PC-9 (cell line): ENCODE data around the gene IWS1. TPM values are rescaled to one million over a fixed set of nuclear protein-coding genes. Genes with fewer than 3 reads are reported as not detected.
A peak's percentile ranks its signal among the peaks of the same experiment; 100 is the strongest.

ENCODE experiments used
- Bru-seq: library from RNA; stranded (reverse); fragments of 400-500 nt; gene quantifications from one replicate; lab custom pipeline; 2021; lab: Mats Ljungman, UMichigan
- BruChase-seq, 2 experiments: library from RNA; stranded (reverse); fragments of 400-500 nt; gene quantifications; one replicate each; lab custom pipeline; 2021; lab: Mats Ljungman, UMichigan
- BruUV-seq: library from RNA; stranded (reverse); fragments of 400-500 nt; replicated peaks from 2 replicates; lab custom pipeline; 2021; lab: Mats Ljungman, UMichigan
- CTCF ChIA-PET: fragments of 300-600 bp; sonication (Branson Sonifier 250); formaldehyde crosslinking; loops from one replicate; lab custom pipeline; 2022; ENCODE audit warnings: antibody characterized with exemption; lab: Charles Lee
- POLR2A ChIA-PET: fragments of 300-600 bp; sonication (Branson Sonifier 250); formaldehyde crosslinking; loops from one replicate; lab custom pipeline; 2022; ENCODE audit warnings: antibody characterized with exemption; ENCODE audit not compliant: unreplicated experiment; lab: Charles Lee
- DNase-seq, 2 experiments: peaks; one replicate each; pipeline versions ENCODE4 v3.0.0 to v3.0.0-alpha.2; 2015 to 2022; ENCODE audit warnings: mixed read lengths in 1 of 2
- H2AFZ ChIP-seq: fragments of 200-600 bp; sonication (generic); 2 replicates; pipeline ENCODE4 v1.8.1; 2017; ENCODE audit warnings: antibody characterized with exemption
- H3F3A ChIP-seq: fragments of 200-600 bp; sonication (generic); 2 replicates; pipeline ENCODE4 v1.8.1; 2017; ENCODE audit warnings: antibody characterized with exemption, mild to moderate bottlenecking, low read depth; ENCODE audit not compliant: insufficient read depth
- H3K27ac ChIP-seq: fragments of 200-600 bp; sonication (generic); 2 replicates; pipeline ENCODE4 v1.6.1; 2016; ENCODE audit warnings: mixed run types
- H3K27me3 ChIP-seq: fragments of 200-600 bp; sonication (generic); 2 replicates; pipeline ENCODE4 v1.6.1; 2016; ENCODE audit warnings: low read depth, mixed run types; ENCODE audit not compliant: insufficient read depth
- H3K36me3 ChIP-seq: fragments of 200-600 bp; sonication (generic); 2 replicates; pipeline ENCODE4 v1.6.1; 2016; ENCODE audit warnings: low read depth, mixed run types
- H3K4me1 ChIP-seq: fragments of 200-600 bp; sonication (generic); replicated peaks from 2 replicates; pipeline ENCODE4 v1.6.1; 2016; ENCODE audit warnings: mixed run types; ENCODE audit not compliant: insufficient read depth
- H3K4me2 ChIP-seq: fragments of 200-600 bp; sonication (generic); 2 replicates; pipeline ENCODE4 v1.6.1; 2017; ENCODE audit warnings: mixed run types
- H3K4me3 ChIP-seq: fragments of 200-600 bp; sonication (generic); 2 replicates; pipeline ENCODE4 v1.6.1; 2016; ENCODE audit warnings: mixed run types
- H3K79me2 ChIP-seq: fragments of 200-600 bp; sonication (generic); 2 replicates; pipeline ENCODE4 v1.6.1; 2017; ENCODE audit warnings: low read depth, mixed run types
- H3K9me2 ChIP-seq: fragments of 200-600 bp; sonication (generic); 2 replicates; pipeline ENCODE4 v1.8.1; 2017; ENCODE audit warnings: mild to moderate bottlenecking; ENCODE audit not compliant: insufficient read depth
- H3K9me3 ChIP-seq: fragments of 200-600 bp; sonication (generic); 2 replicates; pipeline ENCODE4 v1.8.1; 2016; ENCODE audit warnings: low read depth; ENCODE audit not compliant: insufficient read depth
- H4K20me1 ChIP-seq: fragments of 200-600 bp; sonication (generic); 2 replicates; pipeline ENCODE4 v1.8.1; 2017; ENCODE audit not compliant: insufficient read depth
- CTCF ChIP-seq: fragments of 200-600 bp; sonication (generic); conservative IDR thresholded peaks from 2 replicates; pipeline ENCODE4 v1.6.1; 2017; ENCODE audit warnings: mixed run types, antibody characterized with exemption, mild to moderate bottlenecking, moderate library complexity
- EZH2 ChIP-seq: fragments of 200-600 bp; sonication (generic); IDR thresholded peaks from 2 replicates; pipeline ENCODE4 v1.8.0; 2017; ENCODE audit warnings: antibody characterized with exemption, low read depth
- intact Hi-C: fragments of 100-400 bp; cut with micrococcal nuclease; formaldehyde crosslinking; loops from one replicate; pipeline ENCODE4 v1.10.0; 2022; ENCODE audit not compliant: unreplicated experiment
- long read RNA-seq: library from polyadenylated mRNA; stranded (forward); transcript quantifications from one replicate; pipeline ENCODE4 v2.0.0, GENCODE V29; 2022
- total RNA-seq: library from RNA; stranded (reverse); gene quantifications from 2 replicates; pipeline ENCODE4 v1.2.3, GENCODE V29; 2021

The IWS1 gene
- 47.3 and 51.3 TPM in 2 replicates for total RNA-seq
- percentile 95 among the genes with signal in this experiment for Bru-seq, nascent RNA
- percentile 92 among the genes with signal in this experiment for BruChase-seq, experiment 1, labeled RNA remaining after a 2-hour chase
- BruChase-seq, experiment 2, labeled RNA remaining after a 6-hour chase = percentile 81 among the genes with signal in this experiment
- long read RNA-seq, transcript IWS1-201 (14 exons, 2,958 nt) = major isoform, 29 of 49 reads
- long read RNA-seq, partial matches to known transcripts = 9 of 49 reads
- long read RNA-seq, other reads (novel, unspliced or antisense) = 11 of 49 reads

GRCh38 chr2:127526132-127527000 lies at the start of gene IWS1:
TSS of gene IWS1 (minus strand) at chr2:127526489. CDS start at chr2:127526208, 281 bp downstream.
- H3K4me1 ChIP-seq = peaks cover 43% of the 10 kb centered on the region
- no peaks in the 10 kb centered on the region for H3K9me2 ChIP-seq
- peak within 1 kb of the TSS; percentile 88 for H3K4me3 ChIP-seq
- peak within 1 kb of the TSS; percentile 89 for H2AFZ ChIP-seq
- peak within 1 kb of the TSS; percentile 93 for H3K4me2 ChIP-seq
- peaks cover 48% of the 10 kb centered on the region for H3K79me2 ChIP-seq
- TF ChIP-seq EZH2 = no peak
- no peak; the same call in 1 of the 2 replicates for TF ChIP-seq CTCF
- CTCF ChIA-PET = interaction anchor here (0.6 to 0.8 kb wide), 3 partner anchors 24 to 112 kb away, joined by 3 to 4 read pairs (median 4); no protein-coding TSS in a partner anchor
- no TSS peak for BruUV-seq
- no peaks in the 10 kb centered on the region for H3K27me3 ChIP-seq
- peak; percentile 95 for DNase-seq
- H3K9me3 ChIP-seq = no peaks in the 10 kb centered on the region; the same call in 1 of the 2 replicates
- H3F3A ChIP-seq = peaks cover 31% of the 10 kb centered on the region
- POLR2A ChIA-PET = interaction anchor here (0.5 to 1.0 kb wide), 16 partner anchors 16 to 492 kb away, joined by 3 to 11 read pairs (median 4); partner anchors contain the start of genes ERCC3 and LIMS2
- intact Hi-C loops = loop anchor here (1.0 to 10.0 kb wide), 4 partner anchors 123 to 778 kb away; partner anchors contain the start of genes SFT2D3 and WDR33
- H4K20me1 ChIP-seq = peaks cover 23% of the 10 kb centered on the region
- peaks cover 27% of the 10 kb centered on the region for H3K36me3 ChIP-seq
- peak within 1 kb of the TSS; percentile 97 for H3K27ac ChIP-seq

- Histone ChIP-seq H3F3A (no peaks in the 10 kb centered on the region), H4K20me1 (no peaks in the 10 kb centered on the region), H3K27ac (no peak overlapping the region), H3K27me3 (peaks cover 19% of the 10 kb centered on the region; the same call in 1 of the 2 replicates), H3K9me3 (no peaks in the 10 kb centered on the region), H2AFZ (no peak overlapping the region), H3K4me2 (no peak overlapping the region), H3K36me3 (no peaks in the 10 kb centered on the region), H3K4me3 (no peak overlapping the region), H3K4me1 (no peaks in the 10 kb centered on the region), H3K9me2 (no peaks in the 10 kb centered on the region), H3K79me2 (no peaks in the 10 kb centered on the region)
- TF ChIP-seq CTCF = no peak
- TF ChIP-seq EZH2 = no peak
- CTCF ChIA-PET = no interaction called here
- BruUV-seq = no TSS peak
- intact Hi-C loops = no loop called here
- POLR2A ChIA-PET = no interaction called here
- DNase-seq = peak in 1 of 2 experiments; percentile 39
These were observed 49.7 kb upstream of the IWS1 start for GRCh38 chr2:127575941-127576432.

GRCh38 chr2:127575185-127575765 lies 49.0 kb upstream of the IWS1 start:
- no peaks in the 10 kb centered on the region for H3K79me2 ChIP-seq
- no peaks in the 10 kb centered on the region for H3K9me3 ChIP-seq
- H3K4me1 ChIP-seq = no peaks in the 10 kb centered on the region
- no peak overlapping the region for H3K27ac ChIP-seq
- peak in 1 of 2 experiments; percentile 5 for DNase-seq
- no peaks in the 10 kb centered on the region for H3K9me2 ChIP-seq
- CTCF ChIA-PET = no interaction called here
- intact Hi-C loops = no loop called here
- POLR2A ChIA-PET = no interaction called here
- no peak for TF ChIP-seq CTCF
- no peak for TF ChIP-seq EZH2
- H3K4me2 ChIP-seq = no peak overlapping the region
- H2AFZ ChIP-seq = no peak overlapping the region
- no peak overlapping the region for H3K4me3 ChIP-seq
- H3K36me3 ChIP-seq = no peaks in the 10 kb centered on the region
- H4K20me1 ChIP-seq = no peaks in the 10 kb centered on the region
- H3F3A ChIP-seq = no peaks in the 10 kb centered on the region
- peaks cover 18% of the 10 kb centered on the region; the same call in 1 of the 2 replicates for H3K27me3 ChIP-seq
- BruUV-seq = no TSS peak
